Right lobe of liver (tissue), 6 donors: ENCODE data around the gene POU1F1. TPM values are rescaled to one million over a fixed set of nuclear protein-coding genes. Genes with fewer than 3 reads are reported as not detected.
A peak's percentile ranks its signal among the peaks of the same experiment; 100 is the strongest.

Experiments used
- ATAC-seq, 4 donors: fragments of 200-7000 bp; cut with Tn5 transposase; one replicate each; pipeline ENCODE4 v1.9.1; 2020; ENCODE audit warnings: mild to moderate bottlenecking in 4 of 4, moderate library complexity in 4 of 4
- DNase-seq, 3 donors: peaks; one replicate each; pipeline ENCODE4 v3.0.0-alpha.2; 2020
- H3K27ac ChIP-seq, 3 donors: fragments of 200-600 bp; one replicate each; pipeline ENCODE4 v1.8.0; 2022
- H3K27me3 ChIP-seq, 2 donors: fragments of 200-600 bp; one replicate each; pipeline ENCODE4 v1.8.0; 2022
- H3K36me3 ChIP-seq, 4 donors: fragments of 200-600 bp; sonication (generic) in 1 of 4; one replicate each; pipeline versions ENCODE4 v1.5.1 to v1.8.0; 2017 to 2022; ENCODE audit warnings: control low read depth in 1 of 4
- H3K4me1 ChIP-seq, 4 donors: fragments of 200-600 bp; sonication (generic) in 1 of 4; one replicate each; pipeline versions ENCODE4 v1.5.1 to v1.8.0; 2017 to 2022; ENCODE audit warnings: control low read depth in 1 of 4
- H3K4me3 ChIP-seq, 3 donors: fragments of 200-600 bp; one replicate each; pipeline ENCODE4 v1.8.0; 2022
- H3K9me3 ChIP-seq, 4 donors: fragments of 200-600 bp; sonication (generic) in 1 of 4; one replicate each; pipeline versions ENCODE4 v1.5.1 to v1.8.0; 2017 to 2022; ENCODE audit warnings: control low read depth in 1 of 4
- POLR2A ChIP-seq: fragments of 450-650 bp; IDR thresholded peaks from one replicate; pipeline ENCODE4 v1.6.1; 2017; ENCODE audit warnings: antibody characterized with exemption, mild to moderate bottlenecking
- WGBS: methylation state at CpG from one replicate; pipeline ENCODE4 v1.1.6; 2018; ENCODE audit warnings: low coverage, low lambda C conversion rate; ENCODE audit not compliant: insufficient coverage; ENCODE audit errors: missing lambda C conversion rate; 5-methylcytosine and 5-hydroxymethylcytosine counted together
- intact Hi-C, 2 donors: fragments of 100-400 bp; cut with DNase I; formaldehyde crosslinking; loops; one replicate each; pipeline versions ENCODE4 v1.11.2 to v1.14.1; 2022
- total RNA-seq, 6 experiments: library from RNA; depleted of rRNA in 2 of 6; stranded (reverse); fragments of >200 nt in 2 of 6; fragmentation: NEBNext Ultra II Directional in 3 of 6; extraction: Animal tissue kit (Norgen Biotek cat#: 25700) in 3 of 6; gene quantifications; one replicate each; pipeline versions ENCODE4 v1.1.0 to v1.2.4, GENCODE V29; 2016 to 2023
- TF ChIP-seq, protein P1 (sequence below), 4 donors: fragments of 200-600 bp in 3 of 4; fragments of 450-650 bp in 1 of 4; IDR thresholded peaks; one replicate each; pipeline versions ENCODE4 v1.5.1 to v1.8.0; 2016 to 2022; ENCODE audit warnings: antibody characterized with exemption in 4 of 4, mild to moderate bottlenecking in 2 of 4
- donor health status: DM: no; HTN: yes; CAD: no.
- donor health status: DM: no; HTN: no; CAD: no.
- donor health status: DM: no; HTN: no; CAD: no.
- donor health status: DM: no; HTN: yes; CAD: no.
- donor health status: DM: no; HTN: yes; CAD: no.

The POU1F1 gene
- total RNA-seq, 6 experiments from 2014 or later, result not detected

- 80% methylated on average over 1 of the region's 1 CpG for WGBS
Observed at GRCh38 chr3:87233805-87234204, 42.6 kb downstream of the POU1F1 start.

DNA sequence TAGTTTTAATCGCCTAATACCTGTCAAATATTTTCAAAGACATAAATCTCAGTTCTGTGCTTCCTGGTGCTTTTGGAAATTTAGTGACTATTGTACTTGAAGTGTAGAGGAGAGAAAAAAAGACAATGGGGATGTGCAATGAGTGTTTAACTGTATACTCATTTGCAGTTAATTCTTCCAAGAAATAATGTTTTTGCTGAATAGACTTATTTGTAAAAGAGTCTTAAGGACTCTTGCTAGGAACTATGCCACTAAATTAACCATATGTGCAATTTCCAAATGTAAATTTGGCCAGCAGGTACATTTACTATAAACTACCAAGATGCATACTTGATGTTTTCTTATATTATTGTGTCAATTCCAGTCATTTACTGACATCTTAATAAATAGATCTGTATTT is 47.3 kb downstream of the POU1F1 start:
- no peaks in the 10 kb centered on the region for H3K27me3 ChIP-seq
- H3K27ac ChIP-seq, result no peak overlapping the region
- ATAC-seq (no peak), DNase-seq (no peak)
- peaks cover 0 to 14% (median 4%) of the 10 kb centered on the region in 4 donors for H3K4me1 ChIP-seq
- TF ChIP-seq, protein P1, sequence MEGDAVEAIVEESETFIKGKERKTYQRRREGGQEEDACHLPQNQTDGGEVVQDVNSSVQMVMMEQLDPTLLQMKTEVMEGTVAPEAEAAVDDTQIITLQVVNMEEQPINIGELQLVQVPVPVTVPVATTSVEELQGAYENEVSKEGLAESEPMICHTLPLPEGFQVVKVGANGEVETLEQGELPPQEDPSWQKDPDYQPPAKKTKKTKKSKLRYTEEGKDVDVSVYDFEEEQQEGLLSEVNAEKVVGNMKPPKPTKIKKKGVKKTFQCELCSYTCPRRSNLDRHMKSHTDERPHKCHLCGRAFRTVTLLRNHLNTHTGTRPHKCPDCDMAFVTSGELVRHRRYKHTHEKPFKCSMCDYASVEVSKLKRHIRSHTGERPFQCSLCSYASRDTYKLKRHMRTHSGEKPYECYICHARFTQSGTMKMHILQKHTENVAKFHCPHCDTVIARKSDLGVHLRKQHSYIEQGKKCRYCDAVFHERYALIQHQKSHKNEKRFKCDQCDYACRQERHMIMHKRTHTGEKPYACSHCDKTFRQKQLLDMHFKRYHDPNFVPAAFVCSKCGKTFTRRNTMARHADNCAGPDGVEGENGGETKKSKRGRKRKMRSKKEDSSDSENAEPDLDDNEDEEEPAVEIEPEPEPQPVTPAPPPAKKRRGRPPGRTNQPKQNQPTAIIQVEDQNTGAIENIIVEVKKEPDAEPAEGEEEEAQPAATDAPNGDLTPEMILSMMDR (IDR thresholded peaks at IDR 0.05), result no peak
- H3K36me3 ChIP-seq, result no peaks in the 10 kb centered on the region
- WGBS, result 82% methylated on average over 1 of the region's 1 CpG
- intact Hi-C loops, result no loop called here
- no peak overlapping the region for H3K4me3 ChIP-seq
- no peaks in the 10 kb centered on the region for H3K9me3 ChIP-seq

More at GRCh38 chr3:87233805-87234204, 42.6 kb downstream of the POU1F1 start:
- no peaks in the 10 kb centered on the region for H3K27me3 ChIP-seq
- no peak overlapping the region for H3K4me3 ChIP-seq
- H3K4me1 ChIP-seq, result peaks cover 0 to 6% (median 0%) of the 10 kb centered on the region in 4 donors
- no peak for ATAC-seq
- no peaks in the 10 kb centered on the region for H3K9me3 ChIP-seq
- no peak for DNase-seq
- H3K27ac ChIP-seq, result no peak overlapping the region
- H3K36me3 ChIP-seq, result no peaks in the 10 kb centered on the region
- intact Hi-C loops, result no loop called here
- TF ChIP-seq, protein P1 (IDR thresholded peaks at IDR 0.05), result no peak
- no peak for TF ChIP-seq POLR2A

DNA sequence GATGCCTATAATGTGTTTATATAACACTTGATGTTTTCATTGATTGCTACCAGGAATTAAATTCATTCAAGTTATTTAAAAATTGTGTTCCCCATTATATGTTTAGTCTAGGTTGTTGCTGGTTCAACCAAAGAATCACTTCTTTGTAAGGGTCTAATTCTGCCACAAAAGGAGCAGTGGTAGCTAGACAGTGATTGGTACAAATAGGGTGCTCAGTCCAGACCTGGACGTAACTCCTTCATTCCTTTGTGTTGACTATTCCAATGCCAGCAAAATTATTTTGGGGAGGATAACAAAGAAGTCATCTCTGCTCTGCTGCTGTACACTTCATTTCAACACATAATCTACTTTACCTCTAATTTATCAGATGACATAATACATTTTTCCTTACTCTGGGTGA is 48.1 kb downstream of the POU1F1 start:
- DNase-seq, result no peak
- H3K27me3 ChIP-seq, result no peaks in the 10 kb centered on the region

DNA sequence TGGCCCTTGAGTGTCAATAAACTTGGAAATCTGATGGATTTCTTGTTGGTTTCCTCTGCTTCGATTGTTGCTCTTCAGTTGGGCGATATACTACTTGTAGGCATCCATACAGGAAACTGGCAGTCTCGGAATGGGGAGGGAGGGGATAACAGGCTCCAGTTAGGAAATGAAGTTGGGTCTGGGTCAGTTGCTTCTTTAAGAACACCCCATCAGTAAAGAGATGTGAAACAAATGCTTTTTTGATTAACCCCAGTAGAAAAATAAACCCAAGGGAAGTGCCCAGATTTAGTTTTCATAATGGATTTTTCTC is 48.6 kb downstream of the POU1F1 start:
- no peak for DNase-seq
- no peaks in the 10 kb centered on the region for H3K9me3 ChIP-seq
- peaks cover 0 to 14% (median 4%) of the 10 kb centered on the region in 4 donors for H3K4me1 ChIP-seq
- WGBS, result 0% methylated on average over 3 of the region's 3 CpGs
- no peaks in the 10 kb centered on the region for H3K36me3 ChIP-seq
- H3K27me3 ChIP-seq, result no peaks in the 10 kb centered on the region
- intact Hi-C loops, result no loop called here
- TF ChIP-seq POLR2A, result no peak
- TF ChIP-seq, protein P1 (IDR thresholded peaks at IDR 0.05), result no peak
- H3K4me3 ChIP-seq, result peak overlapping the region; percentile 77 to 98 (median 90)
- peak overlapping the region; percentile 91 to 94 (median 92) for H3K27ac ChIP-seq
- ATAC-seq, result peak in 1 of 4 donors; percentile 2

More for the DNA sequence above, 48.1 kb downstream of the POU1F1 start:
- Histone ChIP-seq H3K9me3 (no peaks in the 10 kb centered on the region), H3K4me1 (peaks cover 0 to 14% (median 4%) of the 10 kb centered on the region in 4 donors), H3K4me3 (peak overlapping the region in 2 of 3 donors; percentile 90 to 98), H3K36me3 (no peaks in the 10 kb centered on the region), H3K27ac (no peak overlapping the region)
- WGBS, result 0% methylated on average over 1 of the region's 1 CpG
- ATAC-seq, result no peak
- intact Hi-C loops, result no loop called here
- TF ChIP-seq, protein P1 (IDR thresholded peaks at IDR 0.05), result no peak
- no peak for TF ChIP-seq POLR2A
